ENCODE data around the gene RCSD1. TPM values are rescaled to one million over a fixed set of nuclear protein-coding genes. Genes with fewer than 3 reads are reported as not detected.

The RCSD1 gene
- total RNA-seq, 1 experiment from 2014 or later = 0.16 TPM

GRCh38 chr1:167687919-167688519, 58.0 kb downstream of the RCSD1 start:
- CTCF ChIA-PET = interaction anchor here (0.6 to 5.6 kb wide), 73 partner anchors 8 to 644 kb away, joined by 3 to 400 read pairs (median 6); partner anchors contain the start of gene CREG1
- TF ChIP-seq CTCF (IDR thresholded peaks at IDR 0.05; ENCODE audit: unreplicated experiment) = peak; percentile 97
- no peak overlapping the region for H3K4me3 Mint-ChIP-seq (ENCODE audit: unreplicated experiment)
- BruUV-seq (replicated peaks) = no TSS peak
- H3K27me3 Mint-ChIP-seq (ENCODE audit: insufficient read depth, unreplicated experiment) = no peaks in the 10 kb centered on the region
- no peaks in the 10 kb centered on the region for H3K36me3 Mint-ChIP-seq (ENCODE audit: insufficient read depth, unreplicated experiment)
- peaks cover 26% of the 10 kb centered on the region for H3K4me1 Mint-ChIP-seq (ENCODE audit: insufficient read depth, unreplicated experiment)
- no peak overlapping the region for H3K27ac Mint-ChIP-seq (ENCODE audit: low read depth, unreplicated experiment)
- intact Hi-C loops (cut with micrococcal nuclease) = loop anchor here (1.0 to 5.0 kb wide), 6 partner anchors 88 to 466 kb away; partner anchors contain the start of gene POU2F1
- POLR2A ChIA-PET = interaction anchor here (0.8 to 2.9 kb wide), 12 partner anchors 17 to 420 kb away, joined by 3 to 52 read pairs (median 4); partner anchors contain the start of genes CREG1 and MPZL1
- no peaks in the 10 kb centered on the region for H3K9me3 Mint-ChIP-seq (ENCODE audit: unreplicated experiment)
- peak; percentile 93 for DNase-seq (ENCODE audit: unreplicated experiment)

DNA sequence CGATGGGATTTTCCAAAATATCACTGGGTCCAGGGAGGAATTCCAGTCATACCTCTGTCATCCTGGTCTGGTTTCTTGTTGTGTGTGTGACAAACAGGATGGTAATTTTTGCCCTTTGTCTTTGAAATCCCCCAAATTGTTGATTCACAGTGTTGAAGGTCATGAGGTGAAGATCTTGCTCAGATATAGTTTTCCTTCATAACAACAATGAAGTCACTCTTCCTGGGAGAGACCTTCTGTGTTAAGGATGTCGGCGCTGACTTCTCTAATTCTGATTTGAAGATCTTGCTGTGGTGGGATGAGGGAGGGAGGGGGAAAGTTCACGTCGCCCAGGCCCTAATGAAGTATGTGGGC, 59.5 kb downstream of the RCSD1 start:
- H3K9me3 Mint-ChIP-seq (ENCODE audit: unreplicated experiment) = no peaks in the 10 kb centered on the region
- no peak overlapping the region for H3K4me3 Mint-ChIP-seq (ENCODE audit: unreplicated experiment)
- no peaks in the 10 kb centered on the region for H3K36me3 Mint-ChIP-seq (ENCODE audit: insufficient read depth, unreplicated experiment)
- DNase-seq (ENCODE audit: unreplicated experiment) = no peak
- H3K4me1 Mint-ChIP-seq (ENCODE audit: insufficient read depth, unreplicated experiment) = peaks cover 11% of the 10 kb centered on the region
- no peaks in the 10 kb centered on the region for H3K27me3 Mint-ChIP-seq (ENCODE audit: insufficient read depth, unreplicated experiment)
- ChIA-PET CTCF (interaction anchor here (0.6 to 7.6 kb wide), 7 partner anchors 18 to 165 kb away, joined by 3 to 83 read pairs (median 7); no protein-coding TSS in a partner anchor), POLR2A (interaction anchor here (1.2 kb wide), 1 partner anchor 89 kb away, joined by 4 read pairs; no protein-coding TSS in a partner anchor)
- intact Hi-C loops (cut with micrococcal nuclease) = loop anchor here (2.0 to 5.0 kb wide), 4 partner anchors 125 to 467 kb away; partner anchors contain the start of gene POU2F1
- H3K27ac Mint-ChIP-seq (ENCODE audit: low read depth, unreplicated experiment) = no peak overlapping the region
- BruUV-seq (replicated peaks) = no TSS peak
- no peak for TF ChIP-seq CTCF (IDR thresholded peaks at IDR 0.05; ENCODE audit: unreplicated experiment)

DNA sequence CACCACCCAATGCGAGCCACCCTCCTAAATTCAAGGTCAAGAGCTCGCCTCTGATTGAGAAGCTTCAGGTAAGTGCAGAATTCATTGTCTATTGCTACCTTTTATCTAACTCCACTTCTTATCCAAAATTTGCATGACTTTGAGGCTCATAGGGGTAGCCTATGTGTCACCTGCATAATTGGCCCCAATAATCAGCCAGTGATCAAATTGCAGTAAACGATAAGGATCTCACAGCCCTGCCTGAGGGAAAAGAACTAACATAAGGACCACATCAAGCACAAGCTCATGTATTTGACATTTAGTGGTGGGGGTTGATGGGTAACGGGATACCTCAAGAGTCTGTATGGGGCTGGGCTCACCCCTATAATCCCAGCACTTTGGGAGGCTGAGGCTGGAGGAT, 60.0 kb downstream of the RCSD1 start:
- no peak for TF ChIP-seq CTCF (IDR thresholded peaks at IDR 0.05; ENCODE audit: unreplicated experiment)
- Mint-ChIP-seq H3K4me1 (ENCODE audit: insufficient read depth, unreplicated experiment) (peaks cover 15% of the 10 kb centered on the region), H3K9me3 (ENCODE audit: unreplicated experiment) (no peaks in the 10 kb centered on the region), H3K27me3 (ENCODE audit: insufficient read depth, unreplicated experiment) (no peaks in the 10 kb centered on the region), H3K36me3 (ENCODE audit: insufficient read depth, unreplicated experiment) (no peaks in the 10 kb centered on the region), H3K4me3 (ENCODE audit: unreplicated experiment) (no peak overlapping the region), H3K27ac (ENCODE audit: low read depth, unreplicated experiment) (no peak overlapping the region)
- BruUV-seq (replicated peaks) = no TSS peak
- intact Hi-C loops (cut with micrococcal nuclease) = no loop called here
- DNase-seq (ENCODE audit: unreplicated experiment) = no peak
- ChIA-PET POLR2A (interaction anchor here (0.5 to 1.2 kb wide), 2 partner anchors 25 to 89 kb away, joined by 4 read pairs; no protein-coding TSS in a partner anchor), CTCF (interaction anchor here (0.6 to 7.6 kb wide), 9 partner anchors 17 to 290 kb away, joined by 3 to 83 read pairs (median 5); no protein-coding TSS in a partner anchor)

- Mint-ChIP-seq H3K36me3 (ENCODE audit: insufficient read depth, unreplicated experiment) (no peaks in the 10 kb centered on the region), H3K4me3 (ENCODE audit: unreplicated experiment) (no peak overlapping the region), H3K27ac (ENCODE audit: low read depth, unreplicated experiment) (no peak overlapping the region), H3K4me1 (ENCODE audit: insufficient read depth, unreplicated experiment) (peaks cover 11% of the 10 kb centered on the region), H3K27me3 (ENCODE audit: insufficient read depth, unreplicated experiment) (no peaks in the 10 kb centered on the region), H3K9me3 (ENCODE audit: unreplicated experiment) (no peaks in the 10 kb centered on the region)
- intact Hi-C loops (cut with micrococcal nuclease) = no loop called here
- TF ChIP-seq CTCF (IDR thresholded peaks at IDR 0.05; ENCODE audit: unreplicated experiment) = no peak
- DNase-seq (ENCODE audit: unreplicated experiment) = no peak
- CTCF ChIA-PET = interaction anchor here (0.5 to 7.6 kb wide), 9 partner anchors 12 to 855 kb away, joined by 3 to 83 read pairs (median 4); partner anchors contain the start of gene CREG1
- no TSS peak for BruUV-seq (replicated peaks)
- POLR2A ChIA-PET = interaction anchor here (0.6 to 1.4 kb wide), 4 partner anchors 9 to 22 kb away, joined by 3 to 4 read pairs (median 4); no protein-coding TSS in a partner anchor
Measured at GRCh38 chr1:167693425-167694045, 63.5 kb downstream of the RCSD1 start.

Measured in MCF 10A (cell line).